HG03060 (cell line): ENCODE results near the gene PRUNE2.
"Not testable (repeated sequence)": the region's sequence is repeated elsewhere in the genome, so short reads cannot be mapped to it uniquely, and the experiment has no call there.

Experiments used
- ATAC-seq: cut with Tn5 transposase; IDR thresholded peaks from one replicate; pipeline ENCODE4 v1.9.1; 2021; ENCODE audit warnings: low read depth, moderate number of reproducible peaks; ENCODE audit not compliant: unreplicated experiment

Gene PRUNE2

DNA sequence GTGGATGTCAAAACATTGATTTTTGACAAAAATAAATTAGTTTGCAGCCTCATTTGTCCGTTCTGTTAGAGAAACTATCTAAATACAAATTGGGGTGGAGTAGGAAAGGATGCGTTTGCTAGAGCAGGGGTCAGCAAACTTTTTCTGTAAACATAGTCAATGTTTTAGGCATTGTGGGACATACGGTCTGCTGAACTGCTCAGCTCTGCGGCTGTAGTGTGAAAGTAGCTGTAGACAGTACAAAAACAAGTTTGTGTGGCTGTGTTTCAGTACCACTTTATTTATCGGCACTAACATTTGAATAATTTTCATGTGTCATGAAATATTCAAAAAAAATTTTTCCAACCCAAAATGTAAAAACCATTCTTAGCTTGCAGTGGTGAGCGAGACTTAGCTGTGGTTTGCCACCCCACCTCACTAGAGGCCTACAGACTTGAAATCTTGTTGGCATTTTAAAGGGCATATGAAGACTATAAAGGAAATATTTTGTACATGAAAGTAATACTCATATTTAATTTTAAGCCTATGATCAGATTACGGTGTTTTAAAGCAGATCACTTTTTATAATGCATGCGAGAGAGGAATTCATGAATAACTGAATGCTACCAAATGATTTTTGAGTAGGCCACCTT is 292.6 kb downstream of the PRUNE2 start:
- no peak for ATAC-seq

DNA sequence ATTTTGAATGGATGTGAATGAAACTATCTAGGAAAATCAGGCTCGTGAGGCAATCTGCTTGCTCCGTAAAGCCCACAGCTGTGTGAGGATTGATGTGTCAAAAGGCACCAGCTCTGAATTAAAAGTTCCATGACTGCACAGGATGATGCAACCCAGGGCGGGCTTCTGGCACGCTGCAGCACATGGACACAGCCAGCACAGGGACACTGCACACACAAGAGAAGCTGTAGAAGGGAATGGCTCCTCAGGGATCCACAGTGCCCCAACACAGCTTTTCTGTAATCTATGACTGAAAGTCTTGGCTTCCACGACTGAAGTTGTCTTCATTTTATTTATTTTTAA is 295.9 kb downstream of the PRUNE2 start:
- ATAC-seq, result no peak

DNA sequence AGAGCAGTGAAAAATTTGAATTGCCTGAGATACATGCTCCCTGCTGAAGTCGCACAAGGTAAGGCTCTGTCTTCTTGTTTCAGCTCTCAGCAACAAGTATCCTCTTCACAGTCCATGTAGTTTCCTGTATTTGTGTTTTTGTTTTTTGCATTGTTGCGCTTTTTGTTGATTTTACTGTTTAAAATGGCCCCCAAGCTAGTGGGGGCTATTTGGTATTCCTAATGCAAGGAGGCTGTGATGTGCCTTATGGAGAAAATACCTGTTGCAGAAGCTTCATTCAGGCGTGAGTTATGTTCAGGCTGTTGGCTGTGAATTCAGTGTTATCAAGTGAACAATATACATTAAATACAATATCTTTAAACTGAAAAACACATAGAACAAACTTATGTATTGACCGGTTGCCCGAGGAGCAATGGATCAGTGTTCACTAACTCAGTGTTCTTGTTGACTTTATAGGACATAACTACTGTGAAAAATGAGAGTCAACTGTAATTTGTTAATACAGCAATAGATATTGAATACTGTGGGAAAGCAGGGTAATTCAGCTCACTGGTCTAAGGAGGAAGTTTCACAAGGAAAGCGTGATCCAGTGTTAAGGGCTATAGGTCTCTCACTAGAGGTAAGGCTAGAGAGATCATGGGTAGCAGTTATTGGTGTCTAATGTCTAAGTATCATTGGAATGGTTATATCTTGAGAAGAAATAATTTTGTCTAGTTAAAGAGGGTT is 296.5 kb downstream of the PRUNE2 start:
- ATAC-seq, result no peak

- no peak for ATAC-seq
These were observed 297.2 kb downstream of the PRUNE2 start for GRCh38 chr9:76608575-76609273.

GRCh38 chr9:76607730-76608436 is 298.0 kb downstream of the PRUNE2 start:
- ATAC-seq, result no peak

DNA sequence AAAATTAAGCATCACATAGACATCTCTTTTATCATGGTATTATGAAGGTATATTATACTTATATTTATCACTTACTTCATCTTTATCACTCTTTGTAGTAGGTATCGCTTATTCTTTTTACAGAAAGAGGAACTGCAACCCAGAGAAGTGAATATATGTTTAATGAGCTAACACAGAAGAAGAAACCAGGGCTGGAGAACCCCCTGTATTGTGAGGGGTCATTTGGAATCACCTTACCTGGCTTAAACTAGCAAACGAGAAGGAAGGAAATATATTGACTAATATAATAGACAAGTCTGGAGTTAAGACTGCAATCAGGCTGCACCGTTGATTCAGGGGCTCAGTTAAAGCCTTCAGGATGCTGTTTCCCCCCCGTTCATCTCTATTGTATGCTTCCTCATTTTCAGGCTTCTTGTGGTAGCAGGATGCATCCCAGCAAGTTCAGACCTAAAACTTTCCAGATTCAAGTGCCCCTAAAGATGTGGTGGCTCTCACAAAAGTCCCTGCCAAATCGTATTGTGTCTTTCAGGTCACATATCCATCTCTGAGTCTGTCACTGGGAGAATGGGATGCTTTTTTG is 300.5 kb downstream of the PRUNE2 start:
- peak; percentile 74 for ATAC-seq

GRCh38 chr9:76603931-76604570 is 301.9 kb downstream of the PRUNE2 start:
- ATAC-seq, result no peak

DNA sequence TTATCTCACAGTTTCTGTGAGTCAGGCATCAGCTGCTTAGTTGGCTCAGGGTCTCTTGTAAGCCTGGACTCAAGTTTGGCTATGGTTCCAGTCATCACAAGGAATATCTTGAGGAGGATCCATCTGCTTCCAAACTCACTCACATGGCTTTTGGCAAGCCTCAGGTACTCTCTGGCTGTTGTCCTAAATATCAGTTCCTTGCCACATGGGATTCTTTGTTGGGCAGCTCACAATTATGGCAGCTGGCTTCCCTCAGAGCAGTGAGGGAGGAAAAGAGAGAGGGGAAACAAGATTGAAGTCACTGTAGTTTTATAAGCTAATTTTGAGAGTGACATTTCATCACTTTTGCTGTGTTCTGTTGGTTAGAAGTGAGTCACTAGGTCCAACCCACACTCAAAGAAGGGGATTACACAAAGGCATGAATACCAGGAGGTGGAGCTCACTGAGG is 302.4 kb downstream of the PRUNE2 start:
- no peak for ATAC-seq

DNA sequence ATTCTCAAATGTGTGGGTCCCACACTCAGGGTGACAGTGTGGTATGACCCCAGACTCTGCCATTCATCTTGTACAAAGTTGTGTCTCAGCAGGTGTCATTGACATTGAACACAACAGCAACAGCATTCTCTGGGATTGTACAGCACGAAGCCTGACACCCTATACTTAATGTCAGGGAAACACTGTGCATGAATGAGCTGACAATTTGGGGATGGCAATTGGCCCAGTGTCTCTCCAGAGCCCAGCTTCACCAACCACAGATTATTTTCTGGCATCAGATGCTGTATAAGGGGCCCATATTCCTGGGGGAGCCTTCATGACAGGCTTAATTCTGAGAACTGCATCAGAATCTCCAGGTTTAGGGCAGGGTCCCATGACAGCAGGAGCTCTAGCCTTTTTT is 303.7 kb downstream of the PRUNE2 start:
- ATAC-seq, result no peak

DNA sequence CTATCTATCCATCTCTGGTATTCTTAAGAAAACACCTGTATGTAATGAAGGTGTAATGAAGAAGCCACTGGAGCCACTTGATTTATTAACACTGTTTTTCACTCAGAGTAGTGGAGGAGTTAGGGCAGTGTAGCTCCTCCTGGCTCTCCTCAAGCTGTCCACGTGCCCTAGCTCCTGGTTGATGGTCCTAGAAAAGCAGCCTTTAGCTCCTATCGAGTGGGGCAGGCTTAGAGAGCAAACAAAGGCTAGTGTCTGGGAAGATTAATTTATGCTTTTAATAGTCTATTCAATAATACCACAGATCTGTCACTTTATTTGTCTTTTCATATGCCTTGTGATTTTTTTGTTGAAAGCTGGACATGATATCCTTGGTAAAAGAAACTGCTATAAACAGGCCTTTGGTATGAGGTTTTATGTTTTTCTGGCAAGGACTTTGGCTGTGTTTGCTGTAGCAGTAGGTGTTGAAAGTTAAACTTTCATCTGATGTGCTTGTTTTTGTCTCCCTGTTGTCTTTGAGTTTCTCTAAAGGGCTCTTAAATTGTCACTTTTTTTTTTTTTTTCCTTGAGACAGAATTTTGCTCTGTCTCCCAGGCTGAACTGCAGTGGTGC is 305.8 kb downstream of the PRUNE2 start:
- no peak for ATAC-seq

GRCh38 chr9:76598981-76599380 is 306.9 kb downstream of the PRUNE2 start:
- no peak for ATAC-seq

DNA sequence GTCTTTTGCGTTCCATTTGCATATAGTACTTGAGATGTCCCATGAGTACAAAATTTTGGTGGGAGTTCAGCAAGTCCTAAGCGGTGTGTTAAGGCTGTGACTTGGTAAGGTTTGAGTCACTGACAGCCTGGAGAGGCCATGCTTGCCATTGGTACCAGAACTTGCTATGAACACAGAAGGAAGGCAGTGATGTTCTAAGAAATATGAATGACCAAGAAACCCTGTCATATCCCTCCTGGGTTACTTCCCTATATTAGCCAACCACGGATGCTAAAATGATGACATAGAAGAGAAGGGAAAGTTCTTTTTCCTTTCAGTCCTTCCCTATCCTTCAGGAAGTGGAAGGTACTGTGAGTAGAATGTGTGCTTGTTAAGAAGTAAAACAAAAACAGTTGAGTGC is 310.3 kb downstream of the PRUNE2 start:
- ATAC-seq, result no peak

- ATAC-seq, result no peak
These were observed 311.0 kb downstream of the PRUNE2 start for GRCh38 chr9:76594764-76595424.

DNA sequence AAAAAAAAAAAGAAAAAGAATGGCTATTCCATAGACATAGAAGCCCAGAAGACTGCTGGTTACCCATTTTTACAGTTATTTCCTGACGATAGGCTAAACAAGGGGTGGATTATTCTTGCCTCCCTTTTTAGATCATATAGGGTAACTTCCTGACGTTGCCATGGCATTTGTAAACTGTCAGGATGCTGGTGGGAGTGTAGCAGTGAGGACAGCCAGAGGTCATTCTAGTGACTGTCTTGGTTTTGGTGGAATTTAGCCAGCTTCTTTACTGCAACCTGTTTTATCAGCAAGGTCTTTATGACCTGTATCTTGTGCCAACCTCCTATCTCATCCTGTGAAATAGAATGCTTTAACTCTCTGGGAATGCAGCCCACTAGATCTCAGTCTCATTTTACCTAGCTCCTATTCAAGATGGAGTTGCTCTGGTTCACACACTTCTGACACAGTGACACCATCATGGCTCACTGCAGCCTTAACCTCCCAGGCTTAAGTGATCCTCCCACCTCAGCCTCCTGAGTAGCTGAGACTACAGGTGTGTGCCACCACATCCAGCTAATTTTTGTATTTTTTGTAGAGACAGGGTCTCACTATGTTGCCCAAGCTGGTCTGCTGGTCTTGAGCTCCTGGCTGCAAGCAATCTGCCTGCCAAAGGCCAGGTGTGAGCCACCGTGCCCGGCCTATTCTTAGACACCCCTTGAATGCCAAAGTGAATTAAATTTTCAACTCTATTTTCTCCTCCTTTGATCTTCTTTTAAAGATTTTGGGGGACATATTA is 311.8 kb downstream of the PRUNE2 start:
- ATAC-seq, result not testable (repeated sequence)

DNA sequence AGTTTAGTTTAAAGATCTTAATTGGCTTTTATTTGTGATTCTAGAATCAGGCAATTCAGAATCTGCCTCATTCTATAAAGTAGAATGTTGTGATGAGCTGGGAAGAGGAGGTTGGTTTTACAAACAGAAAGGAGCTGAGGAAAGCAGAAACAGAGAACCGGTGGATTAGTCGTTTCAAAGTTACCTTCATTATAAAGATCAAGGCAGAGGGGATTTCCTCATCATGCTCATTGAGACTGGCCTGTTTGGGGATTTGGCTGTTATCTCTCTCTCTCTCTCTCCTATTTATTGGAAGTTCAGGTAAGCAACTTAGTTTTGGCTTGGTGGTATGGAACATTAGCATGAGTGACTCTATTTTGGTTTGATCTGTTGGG is 313.0 kb downstream of the PRUNE2 start:
- no peak for ATAC-seq

DNA sequence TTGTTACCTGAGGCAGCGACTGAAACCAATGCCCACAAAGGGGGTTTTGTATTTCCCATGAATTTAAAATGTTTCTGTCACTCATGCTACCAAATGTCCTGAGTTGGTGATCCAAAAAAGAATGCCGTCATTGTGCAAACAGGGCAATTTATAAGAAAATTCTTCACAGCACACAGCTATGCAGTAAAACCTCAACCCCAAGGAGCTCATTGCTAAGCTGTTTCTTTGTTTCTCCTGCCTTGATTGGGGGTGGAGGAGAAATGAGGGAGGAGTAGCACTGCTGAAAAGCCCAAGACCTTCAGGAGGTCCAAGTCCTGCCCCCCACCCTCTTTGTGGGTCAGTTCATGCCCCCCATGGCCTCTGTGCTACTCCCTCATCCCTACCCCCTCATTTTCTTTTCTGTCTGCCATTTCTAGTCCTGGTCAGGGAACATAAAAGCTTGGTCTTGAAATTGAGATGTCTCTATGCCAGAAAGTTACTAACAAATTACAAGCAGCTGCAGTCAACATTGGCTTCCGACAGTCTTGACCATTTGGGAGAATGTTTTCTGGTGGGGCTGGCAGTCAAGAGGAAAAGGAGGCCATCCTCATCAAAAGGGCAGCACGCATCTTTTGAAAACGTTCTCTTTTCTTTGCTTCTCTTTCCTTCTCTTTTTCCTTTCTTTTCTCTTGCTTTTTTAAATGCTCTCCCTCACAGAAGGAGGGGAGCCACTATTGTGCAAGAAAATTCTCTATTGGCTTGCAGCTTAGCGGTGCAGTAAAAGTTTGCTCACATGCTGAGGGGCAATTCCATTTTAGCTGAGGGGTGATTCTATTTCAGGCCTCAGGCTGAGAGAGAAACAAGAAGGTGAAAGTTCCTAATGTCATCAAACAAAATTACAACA is 313.6 kb downstream of the PRUNE2 start:
- ATAC-seq, result no peak

GRCh38 chr9:76591256-76591950 is 314.5 kb downstream of the PRUNE2 start:
- ATAC-seq, result no peak
